ENCODE measurements around the gene AKR1C1. TPM values are rescaled to one million over a fixed set of nuclear protein-coding genes. Genes with fewer than 3 reads are reported as not detected.
"Not testable (repeated sequence)": the region's sequence is repeated elsewhere in the genome, so short reads cannot be mapped to it uniquely, and the experiment has no call there.

Gene AKR1C1
- total RNA-seq, 1 experiment from 2014 or later: 5.2 TPM

DNA sequence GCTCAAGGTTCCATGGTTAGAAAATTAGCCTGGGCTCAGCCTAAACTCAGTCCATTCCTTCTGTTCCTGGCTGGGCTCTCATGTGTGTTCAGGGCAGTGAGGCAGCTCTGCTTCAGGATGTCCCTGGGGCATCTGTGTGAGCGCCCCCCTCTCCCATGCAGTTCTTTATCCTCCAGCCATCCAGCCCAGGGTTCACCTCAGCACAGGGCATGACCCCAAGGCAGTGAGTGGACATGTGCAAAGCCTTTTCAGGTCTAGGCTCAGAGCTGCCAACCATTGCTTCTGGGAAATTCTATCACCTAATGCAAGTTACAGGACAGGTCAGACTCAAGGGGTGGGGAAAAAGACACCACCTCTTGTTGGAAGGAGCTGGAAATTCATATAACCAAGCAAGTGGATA lies 10.1 kb downstream of the AKR1C1 start:
- not testable (repeated sequence) for H3K36me3 ChIP-seq, H3K9me3 ChIP-seq, H3K4me3 ChIP-seq, DNase-seq, H3K27me3 ChIP-seq

DNA sequence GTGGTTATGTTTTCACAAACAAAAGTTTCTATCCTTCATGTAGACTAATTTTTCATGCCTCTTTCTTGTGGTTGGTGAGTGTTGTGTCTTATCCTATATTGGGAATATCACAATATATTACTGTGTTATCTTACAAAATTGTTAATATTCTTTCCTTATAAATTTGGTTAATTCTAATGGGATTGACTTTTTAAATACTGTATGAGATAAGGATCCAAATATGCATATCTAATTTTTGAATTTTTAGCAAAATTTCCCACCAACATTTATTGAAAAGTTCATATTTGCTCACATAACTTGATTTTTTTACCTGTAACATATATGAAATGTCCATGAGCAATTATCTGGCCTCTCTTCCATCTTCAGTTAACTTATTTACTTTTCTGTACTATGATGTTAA lies 11.2 kb downstream of the AKR1C1 start:
- H3K27me3 ChIP-seq: not testable (repeated sequence)

DNA sequence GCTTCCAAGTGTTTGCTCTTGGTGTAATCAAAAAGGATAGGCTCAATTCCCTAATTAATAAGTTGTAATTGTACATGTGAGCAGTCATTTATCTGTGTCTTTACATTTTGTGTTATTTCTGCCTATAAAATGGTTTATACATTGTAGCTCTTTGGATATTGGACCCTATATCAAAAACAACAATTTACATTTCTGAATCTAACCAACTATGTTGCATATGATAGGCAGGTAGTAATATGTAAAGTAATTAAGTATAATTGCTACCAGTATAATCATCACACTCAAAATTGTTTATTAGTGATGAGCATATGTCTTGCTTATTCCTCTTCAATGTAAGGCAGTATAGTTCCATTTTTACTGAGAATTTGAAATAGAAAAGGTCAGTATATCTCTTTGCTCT lies 13.8 kb downstream of the AKR1C1 start:
- Histone ChIP-seq H3K36me3 (no peaks in the 10 kb centered on the region), H3K4me3 (no peak overlapping the region), H3K27me3 (no peaks in the 10 kb centered on the region), H3K9me3 (no peaks in the 10 kb centered on the region)
- no peak for DNase-seq

More for the DNA sequence above, 11.2 kb downstream of the AKR1C1 start:
- not testable (repeated sequence) for H3K36me3 ChIP-seq, H3K9me3 ChIP-seq, DNase-seq, H3K4me3 ChIP-seq

DNA sequence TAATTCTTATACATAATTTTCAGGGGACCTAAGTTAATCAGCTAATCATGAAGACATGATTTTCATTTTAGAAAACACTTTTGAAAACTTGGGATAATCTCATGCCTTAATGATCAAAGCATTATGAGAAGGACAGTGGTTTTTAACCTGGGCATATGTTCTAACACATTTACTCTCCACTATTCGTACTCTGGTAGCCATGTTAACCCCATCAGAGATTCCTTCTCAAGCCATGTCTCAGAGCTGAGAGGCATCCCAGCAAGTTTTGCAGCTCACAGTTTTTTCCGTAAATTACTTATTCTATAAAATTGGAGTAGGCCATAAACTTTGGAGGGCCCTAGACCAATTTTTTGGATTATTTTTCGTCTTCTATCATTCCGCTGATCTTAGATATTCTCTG lies 15.7 kb downstream of the AKR1C1 start:
- H3K4me3 ChIP-seq: no peak overlapping the region
- H3K27me3 ChIP-seq: no peaks in the 10 kb centered on the region
- H3K9me3 ChIP-seq: no peaks in the 10 kb centered on the region
- no peak for DNase-seq
- no peaks in the 10 kb centered on the region for H3K36me3 ChIP-seq

DNA sequence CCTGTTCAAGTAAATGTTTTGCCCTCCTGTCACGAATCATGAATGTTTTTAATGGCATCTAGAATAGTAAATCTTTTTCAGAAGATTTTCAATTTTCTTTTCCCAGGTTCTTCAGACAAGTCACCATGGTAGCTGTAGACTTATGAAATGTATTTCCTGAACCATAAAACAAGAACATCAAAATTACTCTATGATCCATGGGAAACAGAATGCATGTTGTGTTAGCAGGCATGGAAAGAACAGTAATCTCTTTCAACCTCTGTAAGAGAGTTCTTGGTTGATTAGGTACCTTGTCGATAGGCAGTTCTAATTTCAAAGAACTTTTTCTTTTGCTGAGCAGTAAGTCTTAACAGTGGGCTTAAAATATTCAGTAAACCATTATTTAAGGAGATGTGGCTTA lies 17.6 kb downstream of the AKR1C1 start:
- H3K36me3 ChIP-seq: no peaks in the 10 kb centered on the region
- no peaks in the 10 kb centered on the region for H3K9me3 ChIP-seq
- H3K27me3 ChIP-seq: no peaks in the 10 kb centered on the region
- DNase-seq: no peak
- H3K4me3 ChIP-seq: no peak overlapping the region

DNA sequence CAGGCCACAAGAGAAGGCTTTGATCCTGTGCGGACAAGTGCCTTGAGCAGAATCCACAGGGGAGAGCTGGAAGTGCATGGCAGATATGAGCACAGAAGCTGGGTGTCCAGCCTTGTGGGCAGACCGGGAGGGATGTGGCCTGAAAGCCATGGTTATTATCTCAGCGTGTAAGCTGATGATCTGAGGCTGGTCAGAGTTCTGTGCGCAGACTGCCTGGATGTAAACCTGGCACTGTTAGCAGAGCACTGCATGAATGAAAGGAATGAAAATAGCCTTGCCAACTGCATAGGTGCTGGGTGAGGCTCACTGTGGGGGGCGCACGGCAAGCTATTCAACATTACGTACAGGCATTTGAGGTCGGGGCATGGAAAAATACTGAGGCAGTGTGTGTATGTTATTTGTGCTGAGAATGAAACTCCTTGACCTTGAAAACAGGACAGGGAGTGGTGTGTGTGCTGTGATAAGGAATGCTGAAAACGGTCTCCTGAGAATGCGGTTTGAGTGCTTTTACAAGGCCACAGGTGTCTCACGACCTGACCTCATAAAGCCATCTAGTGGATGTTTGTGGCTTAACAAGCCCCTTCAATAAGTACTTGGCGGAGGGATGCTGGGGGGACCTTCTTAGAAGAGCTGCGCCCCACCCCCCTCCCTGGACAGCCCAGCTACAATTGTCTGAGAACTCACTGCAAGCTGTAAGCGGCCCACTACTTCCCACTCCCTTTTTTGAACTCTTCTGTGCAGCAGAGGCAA lies 18.7 kb downstream of the AKR1C1 start:
- no peaks in the 10 kb centered on the region for H3K27me3 ChIP-seq
- no peaks in the 10 kb centered on the region for H3K9me3 ChIP-seq
- H3K36me3 ChIP-seq: no peaks in the 10 kb centered on the region
- H3K4me3 ChIP-seq: no peak overlapping the region
- no peak for DNase-seq

DNA sequence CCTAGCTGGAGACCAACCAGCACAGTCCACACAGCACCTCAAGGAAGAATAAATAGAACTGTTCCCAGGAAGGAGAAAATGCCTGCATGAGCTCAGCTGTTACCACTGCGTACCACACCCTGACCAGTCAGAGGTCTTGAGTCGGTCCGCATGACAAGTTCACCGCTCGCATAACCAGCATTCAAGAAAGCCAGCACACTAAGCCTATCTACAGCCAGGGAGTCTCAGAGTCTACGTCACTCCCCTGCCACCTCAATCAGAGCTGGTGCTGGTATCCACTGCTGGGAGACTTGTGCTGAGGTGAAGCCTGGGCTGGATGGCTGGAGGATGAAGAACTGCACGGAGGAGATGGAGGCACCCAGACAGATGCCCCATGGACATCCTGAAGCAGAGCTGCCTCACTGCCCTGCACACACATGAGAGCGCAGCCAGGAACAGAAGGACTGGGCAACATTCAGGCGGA lies 19.6 kb downstream of the AKR1C1 start:
- Histone ChIP-seq H3K4me3 (no peak overlapping the region), H3K36me3 (no peaks in the 10 kb centered on the region), H3K9me3 (no peaks in the 10 kb centered on the region), H3K27me3 (no peaks in the 10 kb centered on the region)
- DNase-seq: no peak

DNA sequence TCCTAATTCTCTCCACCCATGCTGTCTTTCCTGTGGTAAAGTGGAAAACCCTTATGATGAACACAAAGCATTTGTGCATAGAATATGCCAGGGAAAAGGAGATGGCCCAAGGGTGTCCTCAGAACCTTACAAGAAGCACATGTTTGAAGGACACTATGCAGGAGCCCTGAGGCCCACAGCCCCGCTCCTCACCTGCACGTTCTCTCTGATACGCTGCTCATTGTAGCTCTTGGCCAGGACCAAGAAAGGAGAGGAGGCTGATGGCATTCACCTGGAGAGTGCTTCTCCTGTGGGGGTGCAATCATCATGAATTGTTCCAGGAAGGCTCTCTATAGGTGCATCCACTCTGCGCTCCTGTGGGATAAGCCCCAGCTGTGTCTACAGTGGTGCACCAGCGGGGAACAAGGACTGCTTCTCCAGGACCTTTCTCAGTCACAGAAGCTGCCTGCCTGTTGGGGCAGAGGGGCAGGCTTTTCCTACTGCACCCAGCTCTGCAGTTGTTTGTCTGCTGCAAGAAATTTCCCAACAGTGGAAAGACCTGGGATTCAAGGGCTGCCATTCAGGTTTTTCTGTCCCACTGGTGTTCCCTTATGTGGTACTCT lies 20.5 kb downstream of the AKR1C1 start:
- Histone ChIP-seq H3K27me3 (no peaks in the 10 kb centered on the region), H3K4me3 (no peak overlapping the region), H3K9me3 (no peaks in the 10 kb centered on the region), H3K36me3 (no peaks in the 10 kb centered on the region)
- no peak for DNase-seq

DNA sequence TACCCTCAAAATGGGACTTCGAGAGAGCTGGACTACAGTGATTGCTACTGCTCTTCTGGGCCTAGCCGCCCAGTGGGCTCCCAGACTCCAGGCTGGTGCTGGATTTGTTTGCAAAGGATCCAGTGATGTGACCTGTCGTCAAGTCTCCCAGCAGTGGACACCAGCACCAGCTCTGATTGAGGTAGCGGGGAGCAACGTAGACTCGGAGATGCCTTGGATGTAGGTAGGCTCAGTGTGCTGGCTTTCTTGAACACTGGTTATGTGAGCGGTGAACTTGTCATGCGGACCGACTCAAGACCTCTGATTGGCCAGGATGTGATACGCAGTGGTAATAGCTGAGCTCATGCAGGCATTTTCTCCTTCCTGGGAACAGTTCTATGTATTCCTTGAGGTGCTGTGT lies 21.0 kb downstream of the AKR1C1 start:
- Histone ChIP-seq H3K27me3 (no peaks in the 10 kb centered on the region), H3K36me3 (no peaks in the 10 kb centered on the region), H3K9me3 (no peaks in the 10 kb centered on the region), H3K4me3 (no peak overlapping the region)
- no peak for DNase-seq

DNA sequence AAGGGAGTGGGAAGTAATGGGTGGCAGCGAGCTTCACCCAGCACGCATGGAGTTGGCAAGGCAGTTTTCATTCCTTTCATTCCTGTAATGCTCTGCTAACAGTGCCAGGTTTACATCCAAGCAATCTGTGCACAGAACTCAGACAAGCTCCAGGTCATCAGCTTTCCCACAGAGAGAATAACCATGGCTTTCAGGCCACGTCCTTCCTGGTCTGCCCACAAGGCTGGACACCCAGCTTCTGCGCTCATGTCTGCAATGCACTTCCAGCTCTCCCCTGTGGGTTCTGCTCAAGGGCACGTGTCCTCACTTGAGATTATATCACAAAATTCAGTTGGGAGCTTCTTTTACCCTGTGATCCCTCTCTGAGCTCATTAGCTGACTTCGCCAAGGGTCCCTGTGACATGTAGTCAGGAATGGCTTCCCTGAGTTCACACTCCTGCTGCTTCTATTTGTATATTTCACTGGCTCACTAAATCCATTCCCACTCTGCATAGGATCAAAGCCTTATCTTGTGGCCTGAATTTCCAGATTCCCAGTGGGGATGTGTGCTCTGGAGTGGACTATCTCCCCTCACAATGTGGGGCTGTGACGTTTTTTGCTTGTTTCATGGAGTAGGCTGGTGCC lies 21.9 kb downstream of the AKR1C1 start:
- peak; percentile 57 for DNase-seq
- Histone ChIP-seq H3K27me3 (no peaks in the 10 kb centered on the region), H3K4me3 (no peak overlapping the region), H3K9me3 (no peaks in the 10 kb centered on the region), H3K36me3 (no peaks in the 10 kb centered on the region)

DNA sequence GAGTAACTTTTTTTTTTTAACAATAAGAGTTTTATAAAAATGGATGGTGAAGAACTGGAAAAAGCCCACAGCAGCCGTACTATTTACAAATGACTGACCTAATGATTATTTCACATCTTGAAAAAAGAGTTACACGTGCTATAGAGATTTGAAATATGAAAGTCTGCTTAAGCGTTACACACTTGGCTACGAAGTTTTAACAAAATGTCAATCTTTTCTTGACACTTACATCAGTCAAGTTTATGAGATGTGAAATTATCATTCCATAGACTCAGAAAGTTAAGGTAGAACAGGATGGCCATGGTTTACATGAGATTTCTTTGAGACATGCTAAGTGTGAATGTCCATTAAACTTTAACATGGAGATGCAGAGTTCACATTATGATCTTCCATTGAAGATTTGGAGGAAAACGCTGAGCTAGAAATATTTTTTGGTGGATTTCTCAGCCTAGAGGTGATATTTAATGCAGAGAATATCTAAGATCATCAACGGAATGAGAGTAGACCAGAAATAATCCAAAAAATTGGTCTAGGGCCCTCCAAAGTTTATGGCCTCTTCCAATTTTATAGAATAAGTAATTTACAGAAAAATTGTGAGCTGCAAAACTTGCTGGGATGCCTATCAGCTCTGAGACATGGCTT lies 24.9 kb downstream of the AKR1C1 start:
- not testable (repeated sequence) for H3K36me3 ChIP-seq, H3K27me3 ChIP-seq, H3K9me3 ChIP-seq, H3K4me3 ChIP-seq, DNase-seq

DNA sequence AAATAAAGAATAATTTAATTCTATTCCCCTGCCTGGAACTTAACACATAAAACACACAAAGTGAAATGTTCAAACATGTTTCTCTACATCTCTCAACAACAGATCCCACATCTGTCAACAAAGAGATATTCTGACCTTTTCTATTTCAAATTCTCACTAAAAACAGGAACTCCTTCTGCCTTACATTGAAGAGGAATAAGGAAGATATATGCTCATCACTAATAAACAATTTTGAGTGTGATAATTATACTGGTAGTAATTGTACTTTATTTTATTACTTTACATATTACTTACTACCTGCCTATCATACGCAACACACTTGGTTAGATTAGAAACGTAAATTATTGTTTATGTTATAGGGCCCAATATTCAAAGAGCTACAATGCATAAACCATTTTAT lies 27.0 kb downstream of the AKR1C1 start:
- Histone ChIP-seq H3K36me3 (no peaks in the 10 kb centered on the region), H3K27me3 (no peaks in the 10 kb centered on the region), H3K4me3 (no peak overlapping the region), H3K9me3 (no peaks in the 10 kb centered on the region)
- DNase-seq: no peak

DNA sequence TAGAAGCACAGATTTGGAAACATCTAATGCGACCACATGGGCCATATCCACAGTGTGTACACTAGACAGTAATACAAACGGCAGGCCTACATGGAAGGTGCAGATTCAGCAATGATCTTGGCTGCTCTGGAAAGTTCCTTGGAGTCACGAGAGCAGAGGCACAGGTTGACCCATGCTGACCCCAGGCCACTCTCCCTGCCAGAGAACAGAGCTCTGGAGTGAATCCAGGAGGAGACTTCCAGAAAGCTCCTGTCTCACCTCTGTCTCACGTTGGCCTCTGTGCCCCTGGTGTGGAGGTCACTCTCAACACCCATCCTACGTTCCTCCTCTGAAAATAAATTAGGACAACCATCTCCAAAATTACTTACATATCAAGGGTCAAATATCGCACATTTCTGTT lies 28.2 kb downstream of the AKR1C1 start:
- H3K9me3 ChIP-seq, H3K4me3 ChIP-seq, H3K27me3 ChIP-seq, DNase-seq, H3K36me3 ChIP-seq: not testable (repeated sequence)

DNA sequence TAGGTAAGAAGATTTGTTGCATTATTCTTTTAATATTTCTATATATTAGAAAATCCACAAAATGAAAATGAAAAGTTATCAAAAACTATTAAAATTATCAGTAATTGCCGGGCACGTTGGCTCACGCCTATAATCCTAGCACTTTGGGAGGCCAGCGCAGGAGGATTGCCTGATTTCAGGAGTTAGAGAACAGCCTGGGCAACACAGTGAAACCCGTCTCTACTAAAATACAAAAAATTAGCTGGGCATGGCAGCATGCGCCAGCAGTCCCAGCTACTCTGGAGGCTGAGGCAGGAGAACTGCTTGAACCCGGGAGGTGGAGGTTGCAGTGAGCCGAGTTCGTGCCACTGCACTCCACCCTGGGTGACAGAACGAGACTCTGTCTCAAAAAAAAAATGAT lies 29.3 kb downstream of the AKR1C1 start:
- H3K27me3 ChIP-seq, H3K4me3 ChIP-seq, DNase-seq, H3K36me3 ChIP-seq, H3K9me3 ChIP-seq: not testable (repeated sequence)

DNA sequence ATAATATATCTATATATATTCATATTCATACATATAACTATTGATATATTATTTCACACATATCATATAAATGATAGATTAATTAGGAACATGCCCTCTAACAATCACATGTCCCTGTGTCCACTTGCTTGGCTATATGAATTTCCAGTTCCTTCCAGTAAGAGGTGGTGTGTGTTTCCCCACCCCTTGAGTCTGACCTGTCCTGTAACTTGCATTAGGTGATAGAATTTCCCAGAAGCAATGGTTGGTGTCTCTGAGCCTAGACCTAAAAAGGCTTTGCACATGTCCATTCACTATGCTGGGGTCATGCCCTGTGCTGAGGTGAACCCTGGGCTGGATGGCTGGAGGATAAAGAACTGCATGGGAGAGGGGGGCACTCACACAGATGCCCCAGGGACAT lies 31.0 kb downstream of the AKR1C1 start:
- H3K27me3 ChIP-seq, DNase-seq, H3K36me3 ChIP-seq, H3K9me3 ChIP-seq, H3K4me3 ChIP-seq: not testable (repeated sequence)

DNA sequence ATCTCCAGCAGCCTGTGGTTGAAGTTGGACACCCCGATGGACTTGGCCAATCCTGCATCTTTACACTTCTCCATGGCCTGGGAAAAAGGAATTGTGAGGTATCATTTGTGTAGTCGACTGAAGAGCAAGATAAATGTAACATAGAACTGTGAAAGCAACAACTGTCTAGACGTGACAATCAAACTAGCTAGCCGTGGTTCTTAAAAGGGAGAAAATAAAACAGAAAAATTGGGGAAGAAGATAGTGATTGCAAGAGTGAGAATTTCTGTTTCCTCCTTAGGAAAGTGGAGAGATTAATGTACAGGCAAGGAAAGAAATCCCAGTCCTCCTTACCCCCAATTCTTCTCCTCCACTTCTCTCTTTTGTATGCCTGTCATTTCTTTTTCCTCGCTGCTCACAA lies 35.5 kb downstream of the AKR1C1 start:
- DNase-seq: no peak
- Histone ChIP-seq H3K36me3 (no peaks in the 10 kb centered on the region), H3K4me3 (no peak overlapping the region), H3K9me3 (no peaks in the 10 kb centered on the region), H3K27me3 (no peaks in the 10 kb centered on the region)

DNA sequence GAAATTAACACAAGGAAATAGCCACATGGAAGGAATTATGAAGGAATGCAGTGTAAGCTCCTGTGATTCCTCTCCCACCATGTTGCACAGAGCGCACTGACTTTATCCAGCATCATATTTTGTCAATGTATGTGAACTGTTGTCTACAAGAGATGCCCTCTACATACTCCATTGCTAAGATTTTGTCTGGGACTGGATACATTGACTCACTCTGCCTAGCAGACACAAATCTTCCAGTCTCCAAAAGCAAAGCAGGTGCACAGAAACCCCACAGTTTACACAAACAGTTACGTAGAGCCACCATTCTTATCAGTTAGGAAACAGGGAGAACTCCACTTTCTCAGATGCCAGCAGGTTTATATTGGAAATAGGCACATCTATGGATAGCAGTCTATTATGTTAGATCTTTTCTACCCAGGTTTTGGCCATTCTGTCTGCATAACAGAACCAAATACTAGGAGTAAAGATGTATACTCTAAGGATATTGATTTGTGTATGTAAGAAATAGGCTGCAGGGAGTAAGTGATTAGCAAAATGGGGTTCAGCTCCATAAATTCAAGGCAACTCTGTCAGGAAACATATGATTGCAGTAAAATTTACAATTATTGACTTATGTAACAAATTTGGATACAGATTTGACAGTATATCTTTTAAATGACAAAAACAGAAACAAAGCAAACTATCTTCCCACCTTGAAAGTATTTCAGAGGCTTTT lies 39.0 kb downstream of the AKR1C1 start:
- Histone ChIP-seq H3K9me3 (no peaks in the 10 kb centered on the region), H3K27me3 (no peaks in the 10 kb centered on the region), H3K4me3 (no peak overlapping the region), H3K36me3 (no peaks in the 10 kb centered on the region)
- no peak for DNase-seq
